ENCODE results near the gene MBD5.

DNA sequence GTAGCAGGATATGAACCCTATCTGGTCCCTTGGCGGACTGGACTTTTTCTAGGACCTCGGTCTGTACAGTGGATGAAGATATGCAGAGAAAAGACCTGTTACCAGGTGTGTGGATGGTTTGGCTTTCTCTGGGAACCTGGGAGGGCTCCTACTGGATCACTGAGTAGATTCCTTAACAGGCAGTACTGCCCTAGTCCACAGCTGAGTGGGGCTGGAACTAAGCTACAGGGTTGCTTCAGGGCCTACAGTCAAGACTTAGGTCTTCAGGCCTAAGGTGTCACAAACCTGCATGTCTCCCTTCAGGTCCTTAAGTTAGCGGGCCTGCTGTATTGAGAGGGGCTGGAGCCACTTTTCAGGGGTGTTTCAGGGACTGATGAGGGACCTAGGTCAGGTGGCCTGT, 43.2 kb upstream of the MBD5 start:
- TF ChIP-seq EZH2phosphoT487 (IDR thresholded peaks at IDR 0.05; ENCODE audit: insufficient read depth, low read depth) (no peak), EZH2 (IDR thresholded peaks at IDR 0.05; ENCODE audit: insufficient read depth, poor library complexity, severe bottlenecking) (no peak)
